BJ (cell line): ENCODE results near the gene ATP5PB. TPM values are rescaled to one million over a fixed set of nuclear protein-coding genes. Genes with fewer than 3 reads are reported as not detected.

Source experiments
- CTCF ChIA-PET: fragments of 350-600 bp; formaldehyde crosslinking; extraction: SDS; loops from one replicate; lab custom pipeline; 2021; ENCODE audit warnings: antibody characterized with exemption, inconsistent platforms; lab: Yijun Ruan, JAX
- POLR2A ChIA-PET: fragments of 300-600 bp; sonication (Branson Sonifier 250); formaldehyde crosslinking; extraction: SDS; loops from one replicate; lab custom pipeline; 2021; ENCODE audit warnings: antibody characterized with exemption; lab: Charles Lee
- DNase-seq: peaks from one replicate; pipeline ENCODE4 v3.0.0-alpha.2; 2011; ENCODE audit warnings: low read depth
- H3K27me3 ChIP-seq: 2 replicates; pipeline ENCODE4 v1.6.0; 2011; ENCODE audit warnings: low read length; ENCODE audit not compliant: control insufficient read depth, insufficient read depth
- H3K36me3 ChIP-seq: 2 replicates; pipeline ENCODE4 v1.5.1; 2011; ENCODE audit warnings: low read length; ENCODE audit not compliant: control insufficient read depth, insufficient read depth
- H3K4me3 ChIP-seq: 2 replicates; pipeline ENCODE4 v1.5.1; 2011; ENCODE audit warnings: low read depth, mild to moderate bottlenecking, control low read depth, low read length
- CTCF ChIP-seq: IDR thresholded peaks from 2 replicates; pipeline ENCODE4 v1.5.1; 2011; ENCODE audit warnings: low read depth, mild to moderate bottlenecking, control low read depth, inconsistent platforms, low read length, moderate library complexity; ENCODE audit not compliant: insufficient read depth
- polyA plus RNA-seq: library from polyadenylated mRNA; depleted of rRNA; stranded (reverse); fragments of >200 nt; gene quantifications from 2 replicates; pipeline ENCODE4 v1.2.3, GENCODE V29; 2011

The ATP5PB gene
- polyA plus RNA-seq, 1 experiment: 224 TPM

GRCh38 chr1:111406321-111406768, 42.9 kb upstream of the ATP5PB start:
- no peaks in the 10 kb centered on the region for H3K36me3 ChIP-seq
- H3K4me3 ChIP-seq: no peak overlapping the region
- no peak for TF ChIP-seq CTCF
- H3K27me3 ChIP-seq: peaks cover 5% of the 10 kb centered on the region; the same call in 1 of the 2 replicates
- no peak for DNase-seq
- CTCF ChIA-PET: no interaction called here
- POLR2A ChIA-PET: no interaction called here

- peaks cover 5% of the 10 kb centered on the region; the same call in 1 of the 2 replicates for H3K27me3 ChIP-seq
- no peaks in the 10 kb centered on the region for H3K36me3 ChIP-seq
- no peak overlapping the region for H3K4me3 ChIP-seq
- DNase-seq: no peak
- ChIA-PET CTCF (no interaction called here), POLR2A (no interaction called here)
- TF ChIP-seq CTCF: no peak
Observed at GRCh38 chr1:111407301-111407700, 42.0 kb upstream of the ATP5PB start.

GRCh38 chr1:111412839-111413238, 36.4 kb upstream of the ATP5PB start:
- DNase-seq: no peak
- TF ChIP-seq CTCF: no peak
- Histone ChIP-seq H3K4me3 (no peak overlapping the region), H3K36me3 (no peaks in the 10 kb centered on the region), H3K27me3 (no peaks in the 10 kb centered on the region)
- ChIA-PET POLR2A (no interaction called here), CTCF (interaction anchor here (1.0 to 3.0 kb wide), 5 partner anchors 10 to 382 kb away, joined by 3 to 17 read pairs (median 3); no protein-coding TSS in a partner anchor)

GRCh38 chr1:111414756-111415155, 34.5 kb upstream of the ATP5PB start:
- ChIA-PET CTCF (interaction anchor here (0.6 to 3.6 kb wide), 4 partner anchors 14 to 354 kb away, joined by 3 to 17 read pairs (median 9); no protein-coding TSS in a partner anchor), POLR2A (no interaction called here)
- H3K4me3 ChIP-seq: no peak overlapping the region
- no peaks in the 10 kb centered on the region for H3K36me3 ChIP-seq
- TF ChIP-seq CTCF: no peak
- no peaks in the 10 kb centered on the region for H3K27me3 ChIP-seq
- DNase-seq: no peak

- DNase-seq: no peak
- Histone ChIP-seq H3K4me3 (no peak overlapping the region), H3K36me3 (no peaks in the 10 kb centered on the region), H3K27me3 (no peaks in the 10 kb centered on the region)
- POLR2A ChIA-PET: no interaction called here
- CTCF ChIA-PET: interaction anchor here (0.7 to 3.6 kb wide), 3 partner anchors 10 to 193 kb away, joined by 3 to 15 read pairs (median 4); no protein-coding TSS in a partner anchor
- TF ChIP-seq CTCF: no peak
Observed at GRCh38 chr1:111415461-111415860, 33.8 kb upstream of the ATP5PB start.
